Activated CD8-positive, alpha-beta memory T cell treated with anti-CD3 and anti-CD28 coated beads for 36 hours (primary cell): ENCODE results near the gene GNE. TPM values are rescaled to one million over a fixed set of nuclear protein-coding genes. Genes with fewer than 3 reads are reported as not detected.
"Not testable (repeated sequence)": the region's sequence is repeated elsewhere in the genome, so short reads cannot be mapped to it uniquely, and the experiment has no call there.

Experiments used
- CTCF ChIA-PET: fragments of 350-600 bp; sonication (Branson Sonifier 250); formaldehyde crosslinking; loops from one replicate; lab custom pipeline; 2021; ENCODE audit warnings: antibody characterized with exemption; lab: Charles Lee
- POLR2A ChIA-PET: fragments of 350-600 bp; sonication (Branson Sonifier 250); formaldehyde crosslinking; loops from one replicate; lab custom pipeline; 2021; ENCODE audit warnings: antibody characterized with exemption; lab: Charles Lee
- total RNA-seq, 2 experiments: library from RNA; stranded (reverse); gene quantifications; one replicate each; pipeline ENCODE4 v1.2.3, GENCODE V29; 2021

The GNE gene
- total RNA-seq, 2 experiments from 2014 or later: 14.4 to 15.5 TPM

GRCh38 chr9:36276781-36277181 lies 18.5 kb upstream of the GNE start:
- CTCF ChIA-PET: interaction anchor here (0.8 kb wide), 1 partner anchor 11 kb away, joined by 3 read pairs; no protein-coding TSS in a partner anchor
- POLR2A ChIA-PET: no interaction called here

GRCh38 chr9:36276254-36276653 lies 18.0 kb upstream of the GNE start:
- ChIA-PET CTCF (no interaction called here), POLR2A (no interaction called here)

GRCh38 chr9:36275060-36275459 lies 16.8 kb upstream of the GNE start:
- ChIA-PET CTCF (interaction anchor here (0.6 to 0.7 kb wide), 2 partner anchors 23 to 26 kb away, joined by 3 read pairs; no protein-coding TSS in a partner anchor), POLR2A (no interaction called here)

- ChIA-PET CTCF (interaction anchor here (0.7 kb wide), 1 partner anchor 1227 kb away, joined by 6 read pairs; no protein-coding TSS in a partner anchor), POLR2A (interaction anchor here (0.5 kb wide), 1 partner anchor 328 kb away, joined by 3 read pairs; no protein-coding TSS in a partner anchor)
Observed at GRCh38 chr9:36273354-36273753, 15.1 kb upstream of the GNE start.

GRCh38 chr9:36268007-36268427 lies 9.8 kb upstream of the GNE start:
- ChIA-PET CTCF (no interaction called here), POLR2A (no interaction called here)

GRCh38 chr9:36264896-36265295 lies 6.6 kb upstream of the GNE start:
- ChIA-PET POLR2A (no interaction called here), CTCF (no interaction called here)

GRCh38 chr9:36263683-36264082 lies 5.4 kb upstream of the GNE start:
- CTCF ChIA-PET: no interaction called here
- POLR2A ChIA-PET: no interaction called here

GRCh38 chr9:36258996-36259533 lies 817 bp upstream of the GNE start:
- POLR2A ChIA-PET: interaction anchor here (0.5 to 1.1 kb wide), 5 partner anchors 15 to 282 kb away, joined by 3 to 5 read pairs (median 4); partner anchors contain the start of genes CLTA and GLIPR2
- CTCF ChIA-PET: interaction anchor here (2.5 kb wide), 1 partner anchor 69 kb away, joined by 9 read pairs; the partner anchor contains the start of gene CLTA

GRCh38 chr9:36251428-36251827 lies 6.8 kb downstream of the GNE start:
- ChIA-PET POLR2A (interaction anchor here (0.6 kb wide), 1 partner anchor 10 kb away, joined by 3 read pairs; no protein-coding TSS in a partner anchor), CTCF (interaction anchor here (0.7 kb wide), 1 partner anchor 16 kb away, joined by 4 read pairs; no protein-coding TSS in a partner anchor)

GRCh38 chr9:36250079-36250478 lies 8.2 kb downstream of the GNE start:
- CTCF ChIA-PET: interaction anchor here (3.1 kb wide), 1 partner anchor 79 kb away, joined by 17 read pairs; no protein-coding TSS in a partner anchor
- POLR2A ChIA-PET: no interaction called here

GRCh38 chr9:36249189-36249588 lies 9.1 kb downstream of the GNE start:
- ChIA-PET CTCF (interaction anchor here (0.6 to 3.1 kb wide), 2 partner anchors 26 to 80 kb away, joined by 3 to 17 read pairs; no protein-coding TSS in a partner anchor), POLR2A (interaction anchor here (0.6 kb wide), 1 partner anchor 97 kb away, joined by 3 read pairs; no protein-coding TSS in a partner anchor)

GRCh38 chr9:36248061-36248460 lies 10.2 kb downstream of the GNE start:
- CTCF ChIA-PET: interaction anchor here (0.9 to 3.1 kb wide), 2 partner anchors 41 to 81 kb away, joined by 3 to 17 read pairs; no protein-coding TSS in a partner anchor
- POLR2A ChIA-PET: not testable (repeated sequence)

GRCh38 chr9:36247356-36247755 lies 10.9 kb downstream of the GNE start:
- POLR2A ChIA-PET: no interaction called here
- CTCF ChIA-PET: interaction anchor here (3.1 kb wide), 1 partner anchor 82 kb away, joined by 17 read pairs; no protein-coding TSS in a partner anchor

GRCh38 chr9:36245906-36246305 lies 12.3 kb downstream of the GNE start:
- POLR2A ChIA-PET: no interaction called here
- CTCF ChIA-PET: no interaction called here

- CTCF ChIA-PET: not testable (repeated sequence)
- POLR2A ChIA-PET: interaction anchor here (0.6 kb wide), 1 partner anchor 18 kb away, joined by 3 read pairs; no protein-coding TSS in a partner anchor
Observed at GRCh38 chr9:36239675-36240074, 18.6 kb downstream of the GNE start.

- CTCF ChIA-PET, POLR2A ChIA-PET: not testable (repeated sequence)
Observed at GRCh38 chr9:36239205-36239604, 19.0 kb downstream of the GNE start.

GRCh38 chr9:36237230-36237629 lies 21.0 kb downstream of the GNE start:
- ChIA-PET POLR2A (no interaction called here), CTCF (interaction anchor here (0.5 kb wide), 1 partner anchor 284 kb away, joined by 3 read pairs; no protein-coding TSS in a partner anchor)

GRCh38 chr9:36222449-36222848 lies 35.8 kb downstream of the GNE start:
- ChIA-PET POLR2A (no interaction called here), CTCF (interaction anchor here (1.4 kb wide), 1 partner anchor 106 kb away, joined by 4 read pairs; no protein-coding TSS in a partner anchor)

GRCh38 chr9:36221667-36222066 lies 36.6 kb downstream of the GNE start:
- ChIA-PET POLR2A (interaction anchor here (0.6 kb wide), 1 partner anchor 198 kb away, joined by 3 read pairs; no protein-coding TSS in a partner anchor), CTCF (interaction anchor here (1.1 to 1.4 kb wide), 2 partner anchors 30 to 107 kb away, joined by 3 to 4 read pairs; no protein-coding TSS in a partner anchor)

- POLR2A ChIA-PET: interaction anchor here (1.1 kb wide), 1 partner anchor 123 kb away, joined by 3 read pairs; no protein-coding TSS in a partner anchor
- CTCF ChIA-PET: interaction anchor here (0.6 to 1.4 kb wide), 2 partner anchors 8 to 28 kb away, joined by 3 read pairs; partner anchors contain the start of gene CLTA
Observed at GRCh38 chr9:36218411-36218901, 39.8 kb downstream of the GNE start.
